DOHH2 (cell line): ENCODE data around the gene NCKAP5.

Experiments
- H3F3A ChIP-seq: fragments of 200-600 bp; sonication (generic), shearing (Covaris generic); 2 replicates; pipeline ENCODE4 v1.6.0; 2016; ENCODE audit warnings: antibody characterized with exemption, mild to moderate bottlenecking; ENCODE audit not compliant: control insufficient read depth, insufficient read depth
- H3K27ac ChIP-seq: fragments of 200-600 bp; sonication (generic); 2 replicates; pipeline ENCODE4 v1.5.1; 2014; ENCODE audit warnings: low read depth, mild to moderate bottlenecking, low read length, moderate library complexity
- H3K27me3 ChIP-seq: fragments of 200-600 bp; sonication (generic); 2 replicates; pipeline ENCODE4 v1.6.1; 2014; ENCODE audit warnings: mild to moderate bottlenecking, low read length, mixed read lengths; ENCODE audit not compliant: control insufficient read depth
- H3K36me3 ChIP-seq: fragments of 200-600 bp; sonication (generic); 2 replicates; pipeline ENCODE4 v1.6.1; 2014; ENCODE audit warnings: mild to moderate bottlenecking, low read length, moderate library complexity, mixed read lengths; ENCODE audit not compliant: control insufficient read depth
- H3K4me1 ChIP-seq: fragments of 200-600 bp; sonication (generic); 2 replicates; pipeline ENCODE4 v1.6.1; 2014; ENCODE audit warnings: mild to moderate bottlenecking, low read length, mixed read lengths; ENCODE audit not compliant: control insufficient read depth
- H3K4me2 ChIP-seq: fragments of 200-600 bp; sonication (generic); 2 replicates; pipeline ENCODE4 v1.6.0; 2014; ENCODE audit warnings: mild to moderate bottlenecking, low read length, moderate library complexity
- H3K4me3 ChIP-seq: fragments of 200-600 bp; sonication (generic); 2 replicates; pipeline ENCODE4 v1.5.1; 2014; ENCODE audit warnings: mild to moderate bottlenecking, low read length, mixed read lengths
- H3K79me2 ChIP-seq: fragments of 200-600 bp; sonication (generic); 2 replicates; pipeline ENCODE4 v1.6.1; 2014; ENCODE audit warnings: mild to moderate bottlenecking, low read length, mixed read lengths; ENCODE audit not compliant: control insufficient read depth
- H3K9me2 ChIP-seq: fragments of 200-600 bp; sonication (generic); replicated peaks from 2 replicates; pipeline ENCODE4 v1.6.1; 2014; ENCODE audit warnings: mild to moderate bottlenecking, low read length, mixed read lengths; ENCODE audit not compliant: control insufficient read depth
- H3K9me3 ChIP-seq: fragments of 200-600 bp; sonication (generic); 2 replicates; pipeline ENCODE4 v1.6.1; 2014; ENCODE audit warnings: antibody characterized with exemption, low read length, mixed read lengths; ENCODE audit not compliant: control insufficient read depth, insufficient read depth
- H4K20me1 ChIP-seq: fragments of 200-600 bp; sonication (generic); 2 replicates; pipeline ENCODE4 v1.6.0; 2014; ENCODE audit warnings: low read depth, mild to moderate bottlenecking, antibody characterized with exemption, low read length, moderate library complexity; ENCODE audit not compliant: control insufficient read depth, insufficient read depth
- EZH2phosphoT487 ChIP-seq: fragments of 200-600 bp; sonication (generic); IDR thresholded peaks from 2 replicates; pipeline ENCODE4 v1.6.1; 2017; ENCODE audit warnings: borderline replicate concordance, mild to moderate bottlenecking, antibody characterized with exemption, low read length, moderate library complexity, mixed read lengths
- TF ChIP-seq, protein P1 (sequence below): fragments of 200-600 bp; sonication (generic); IDR thresholded peaks from one replicate; pipeline ENCODE4 v1.5.1; 2014; ENCODE audit warnings: antibody characterized with exemption, mild to moderate bottlenecking, low read depth, low read length; ENCODE audit not compliant: poor library complexity, severe bottlenecking

NCKAP5 gene

GRCh38 chr2:132645722-132646539 is 922.3 kb downstream of the NCKAP5 start:
- H3K36me3 ChIP-seq, result no peaks in the 10 kb centered on the region
- no peak for TF ChIP-seq EZH2phosphoT487
- TF ChIP-seq, protein P1, sequence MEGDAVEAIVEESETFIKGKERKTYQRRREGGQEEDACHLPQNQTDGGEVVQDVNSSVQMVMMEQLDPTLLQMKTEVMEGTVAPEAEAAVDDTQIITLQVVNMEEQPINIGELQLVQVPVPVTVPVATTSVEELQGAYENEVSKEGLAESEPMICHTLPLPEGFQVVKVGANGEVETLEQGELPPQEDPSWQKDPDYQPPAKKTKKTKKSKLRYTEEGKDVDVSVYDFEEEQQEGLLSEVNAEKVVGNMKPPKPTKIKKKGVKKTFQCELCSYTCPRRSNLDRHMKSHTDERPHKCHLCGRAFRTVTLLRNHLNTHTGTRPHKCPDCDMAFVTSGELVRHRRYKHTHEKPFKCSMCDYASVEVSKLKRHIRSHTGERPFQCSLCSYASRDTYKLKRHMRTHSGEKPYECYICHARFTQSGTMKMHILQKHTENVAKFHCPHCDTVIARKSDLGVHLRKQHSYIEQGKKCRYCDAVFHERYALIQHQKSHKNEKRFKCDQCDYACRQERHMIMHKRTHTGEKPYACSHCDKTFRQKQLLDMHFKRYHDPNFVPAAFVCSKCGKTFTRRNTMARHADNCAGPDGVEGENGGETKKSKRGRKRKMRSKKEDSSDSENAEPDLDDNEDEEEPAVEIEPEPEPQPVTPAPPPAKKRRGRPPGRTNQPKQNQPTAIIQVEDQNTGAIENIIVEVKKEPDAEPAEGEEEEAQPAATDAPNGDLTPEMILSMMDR, result no peak
- H3K27ac ChIP-seq, result no peak overlapping the region
- no peaks in the 10 kb centered on the region for H3K27me3 ChIP-seq
- no peaks in the 10 kb centered on the region for H3K79me2 ChIP-seq
- no peaks in the 10 kb centered on the region for H4K20me1 ChIP-seq
- H3K4me2 ChIP-seq, result no peak overlapping the region
- no peaks in the 10 kb centered on the region for H3K9me2 ChIP-seq
- H3K4me3 ChIP-seq, result no peak overlapping the region
- no peaks in the 10 kb centered on the region for H3K9me3 ChIP-seq
- H3F3A ChIP-seq, result no peaks in the 10 kb centered on the region
- 0 out of 2 replicates have a peak, but pooled peaks cover 3% of the 10 kb centered on the region for H3K4me1 ChIP-seq

GRCh38 chr2:132645176-132645575 is 923.1 kb downstream of the NCKAP5 start:
- no peaks in the 10 kb centered on the region for H3K36me3 ChIP-seq
- no peaks in the 10 kb centered on the region for H3K9me3 ChIP-seq
- H3F3A ChIP-seq, result no peaks in the 10 kb centered on the region
- H3K4me3 ChIP-seq, result no peak overlapping the region
- no peak for TF ChIP-seq EZH2phosphoT487
- TF ChIP-seq, protein P1, result no peak
- H4K20me1 ChIP-seq, result no peaks in the 10 kb centered on the region
- H3K27ac ChIP-seq, result no peak overlapping the region
- no peaks in the 10 kb centered on the region for H3K27me3 ChIP-seq
- H3K4me1 ChIP-seq, result 0 out of 2 replicates have a peak, but pooled peaks cover 3% of the 10 kb centered on the region
- H3K9me2 ChIP-seq, result no peaks in the 10 kb centered on the region
- H3K79me2 ChIP-seq, result no peaks in the 10 kb centered on the region
- H3K4me2 ChIP-seq, result no peak overlapping the region

DNA sequence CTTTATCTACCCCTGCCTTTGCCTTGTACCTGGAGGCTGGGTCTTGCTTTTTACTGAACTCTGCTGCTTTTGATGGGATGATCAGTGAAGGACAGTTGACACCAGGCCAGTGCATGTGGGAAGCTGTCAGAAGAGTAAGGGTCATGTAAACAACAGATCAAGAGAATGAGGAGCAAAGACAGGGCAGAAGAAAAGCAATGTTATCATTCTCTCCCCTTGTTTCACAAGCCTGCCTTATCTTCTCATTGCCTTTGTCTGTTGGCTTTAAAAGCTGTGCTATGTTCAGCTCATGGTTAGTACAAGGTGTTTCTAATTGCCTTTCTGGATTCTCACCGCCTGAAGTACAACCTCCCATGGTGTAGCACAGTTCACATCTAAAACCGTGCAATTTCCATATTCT is 925.8 kb downstream of the NCKAP5 start:
- TF ChIP-seq, protein P1, result no peak
- no peak for TF ChIP-seq EZH2phosphoT487
- no peaks in the 10 kb centered on the region for H3K36me3 ChIP-seq
- no peaks in the 10 kb centered on the region for H3K79me2 ChIP-seq
- H3F3A ChIP-seq, result no peaks in the 10 kb centered on the region
- H3K4me3 ChIP-seq, result no peak overlapping the region
- H3K9me3 ChIP-seq, result no peaks in the 10 kb centered on the region
- H3K27ac ChIP-seq, result no peak overlapping the region
- no peaks in the 10 kb centered on the region for H4K20me1 ChIP-seq
- no peak overlapping the region for H3K4me2 ChIP-seq
- no peaks in the 10 kb centered on the region for H3K9me2 ChIP-seq
- H3K4me1 ChIP-seq, result 0 out of 2 replicates have a peak, but pooled peaks cover 3% of the 10 kb centered on the region
- H3K27me3 ChIP-seq, result no peaks in the 10 kb centered on the region
